HG03066 (cell line): Measurements from ENCODE around the gene CHL1.

Source experiments
- ATAC-seq: cut with Tn5 transposase; IDR thresholded peaks from one replicate; pipeline ENCODE4 v1.9.1; 2021; ENCODE audit warnings: low read depth; ENCODE audit not compliant: unreplicated experiment

Gene CHL1

DNA sequence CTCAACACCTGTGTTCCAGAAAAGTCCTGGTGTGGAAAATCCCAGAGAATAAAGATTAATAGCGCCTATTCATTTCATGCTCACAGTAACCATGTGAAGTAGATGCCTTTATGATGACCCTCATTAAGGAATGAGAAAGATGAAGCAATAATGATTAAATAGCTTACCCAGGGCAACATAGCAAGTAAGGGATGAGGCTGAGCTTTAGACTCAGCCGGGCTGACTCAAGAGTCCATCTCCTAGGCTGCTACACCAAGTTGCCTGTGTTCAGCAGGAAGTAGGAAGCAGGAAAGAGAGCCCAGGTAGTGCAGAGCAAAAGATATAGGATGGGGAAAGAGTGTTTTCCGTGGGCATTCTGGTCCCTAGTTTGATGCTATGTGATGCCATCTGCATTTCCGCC lies 256.5 kb downstream of the CHL1 start:
- no peak for ATAC-seq

DNA sequence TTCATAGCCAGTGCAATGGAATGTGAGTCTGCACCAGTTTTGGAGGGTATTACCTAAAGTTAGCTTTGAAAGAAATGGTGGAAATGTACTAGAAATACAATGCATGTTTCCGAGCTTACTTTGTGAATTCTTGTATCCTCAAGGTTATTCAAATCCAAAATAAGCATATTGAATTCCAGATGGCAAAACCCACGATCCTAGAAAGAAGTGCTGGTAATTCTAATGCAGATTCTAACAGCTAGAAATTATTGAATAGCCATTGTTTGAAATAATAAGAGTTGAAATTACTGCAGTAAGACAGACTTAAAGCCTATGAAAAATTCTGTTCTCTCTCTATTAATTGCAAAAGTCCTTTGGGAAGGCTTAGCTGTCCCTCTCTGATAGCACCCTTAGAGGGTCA lies 258.4 kb downstream of the CHL1 start:
- ATAC-seq = no peak

DNA sequence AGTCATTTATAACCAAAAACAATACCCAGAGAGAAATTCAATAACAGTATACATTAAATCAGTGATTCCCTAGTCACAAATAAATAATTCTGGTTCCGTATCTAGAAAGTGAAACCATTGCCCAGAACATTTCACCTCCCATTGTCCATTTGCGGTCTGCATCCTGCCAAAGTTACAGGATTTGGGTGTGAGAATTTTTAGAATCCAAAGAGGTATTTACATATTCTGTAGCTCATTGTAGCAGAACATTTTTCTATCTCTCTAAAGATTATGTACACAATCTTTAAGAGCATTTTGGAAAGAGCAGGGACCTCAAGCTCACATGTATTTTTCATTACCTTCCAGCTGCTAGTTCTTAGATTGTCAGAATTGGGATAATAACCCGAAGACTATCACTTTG lies 261.6 kb downstream of the CHL1 start:
- no peak for ATAC-seq

DNA sequence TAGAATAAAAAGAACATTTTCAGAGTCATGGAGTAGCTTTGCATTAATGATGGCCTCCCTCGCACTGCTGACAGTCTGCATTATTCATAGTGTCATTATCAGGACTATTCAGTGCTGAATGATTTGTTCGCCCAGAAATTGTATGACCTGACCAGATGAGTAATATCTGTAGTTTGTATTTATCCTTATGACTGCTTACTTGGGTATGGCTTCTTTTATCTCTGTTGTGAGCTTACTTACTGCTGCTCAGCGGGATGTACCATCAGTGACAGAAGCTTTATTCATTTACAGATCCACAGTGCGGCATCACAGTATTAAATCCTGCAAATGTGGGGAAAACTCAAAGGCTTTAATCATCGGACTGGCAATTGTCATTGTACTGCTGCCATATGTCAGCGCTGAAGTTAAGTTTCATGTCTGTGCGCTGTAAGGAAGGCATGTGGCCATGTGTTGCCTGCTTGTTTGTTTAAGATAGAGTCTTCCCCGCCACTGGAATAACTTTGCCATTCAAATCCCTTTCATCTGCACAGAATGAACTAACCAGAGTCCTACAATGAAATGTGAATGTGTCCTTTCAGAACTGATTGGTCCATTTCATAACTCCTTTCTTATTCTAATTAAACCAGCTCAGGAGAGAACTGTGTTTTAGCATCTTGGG lies 262.2 kb downstream of the CHL1 start:
- no peak for ATAC-seq
